GM18499 (cell line): ENCODE results near the gene DRAXIN.
"Not testable (repeated sequence)": the region's sequence is repeated elsewhere in the genome, so short reads cannot be mapped to it uniquely, and the experiment has no call there.

Source experiments
- ATAC-seq: cut with Tn5 transposase; IDR thresholded peaks from one replicate; pipeline ENCODE4 v1.9.1; 2021; ENCODE audit warnings: moderate number of reproducible peaks; ENCODE audit not compliant: insufficient read depth, unreplicated experiment

The DRAXIN gene, protein sequence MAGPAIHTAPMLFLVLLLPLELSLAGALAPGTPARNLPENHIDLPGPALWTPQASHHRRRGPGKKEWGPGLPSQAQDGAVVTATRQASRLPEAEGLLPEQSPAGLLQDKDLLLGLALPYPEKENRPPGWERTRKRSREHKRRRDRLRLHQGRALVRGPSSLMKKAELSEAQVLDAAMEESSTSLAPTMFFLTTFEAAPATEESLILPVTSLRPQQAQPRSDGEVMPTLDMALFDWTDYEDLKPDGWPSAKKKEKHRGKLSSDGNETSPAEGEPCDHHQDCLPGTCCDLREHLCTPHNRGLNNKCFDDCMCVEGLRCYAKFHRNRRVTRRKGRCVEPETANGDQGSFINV

DNA sequence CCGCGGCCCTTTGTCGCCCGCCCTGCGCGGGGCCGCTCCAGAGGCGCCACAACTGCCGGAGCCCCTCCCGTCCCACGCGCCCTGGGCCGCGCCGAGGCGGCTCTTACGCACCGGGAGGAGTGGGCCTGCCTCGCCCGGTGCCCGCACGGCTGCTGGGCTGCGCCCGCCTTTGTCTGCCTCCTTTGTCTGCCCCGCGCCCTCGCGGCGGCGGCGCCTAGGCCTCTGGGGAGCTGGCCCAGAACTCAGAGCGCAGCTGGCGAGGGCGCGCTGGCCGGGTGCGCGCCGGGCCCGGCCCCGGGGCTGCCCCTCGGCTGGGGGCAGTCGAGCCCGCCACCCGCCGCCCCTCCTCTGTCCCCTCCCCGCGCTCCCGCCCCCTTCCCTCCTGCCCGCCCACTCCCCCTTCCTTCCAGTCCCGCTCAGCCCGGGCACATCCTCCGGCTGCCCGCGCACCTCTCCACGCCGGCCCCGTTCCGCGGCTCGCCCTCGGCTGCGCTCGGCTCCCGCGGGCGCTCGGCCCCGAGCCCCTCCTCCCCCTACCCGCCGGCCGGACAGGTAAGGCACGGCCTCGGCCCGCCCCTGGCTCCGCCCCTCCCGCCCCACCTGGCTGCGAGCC, at the start of gene DRAXIN:
Gene DRAXIN (plus strand): TSS at position 409 of the 613 bp plus-strand sequence. CDS start 14,549 bp downstream, outside the sequence.
- ATAC-seq: no peak

DNA sequence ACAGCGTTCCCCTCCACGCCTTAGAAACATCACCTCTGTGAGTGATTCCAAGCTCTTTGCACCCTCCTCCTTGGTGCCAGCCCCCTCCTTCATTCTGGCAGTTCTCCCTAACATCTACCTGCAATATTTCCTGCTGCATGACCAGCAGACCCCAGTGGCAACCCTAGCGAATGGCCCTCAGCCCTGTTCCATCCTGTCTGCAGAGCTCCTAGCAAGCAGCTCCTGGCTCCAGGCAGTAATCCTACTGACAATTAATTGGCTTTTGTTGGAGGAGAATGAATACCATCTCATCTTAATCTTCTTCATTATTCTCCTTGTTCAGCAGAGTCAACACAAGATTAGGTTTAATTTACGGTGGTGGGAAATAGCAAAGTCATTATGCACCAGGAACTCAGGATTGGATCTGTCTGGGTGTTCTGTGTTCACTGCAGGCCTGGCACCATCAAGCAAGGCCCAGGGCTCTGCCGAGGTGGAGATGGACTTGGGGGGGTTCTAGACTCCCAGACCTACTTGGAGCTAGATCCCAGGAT, 49.7 kb upstream of the DRAXIN start:
- ATAC-seq: no peak

DNA sequence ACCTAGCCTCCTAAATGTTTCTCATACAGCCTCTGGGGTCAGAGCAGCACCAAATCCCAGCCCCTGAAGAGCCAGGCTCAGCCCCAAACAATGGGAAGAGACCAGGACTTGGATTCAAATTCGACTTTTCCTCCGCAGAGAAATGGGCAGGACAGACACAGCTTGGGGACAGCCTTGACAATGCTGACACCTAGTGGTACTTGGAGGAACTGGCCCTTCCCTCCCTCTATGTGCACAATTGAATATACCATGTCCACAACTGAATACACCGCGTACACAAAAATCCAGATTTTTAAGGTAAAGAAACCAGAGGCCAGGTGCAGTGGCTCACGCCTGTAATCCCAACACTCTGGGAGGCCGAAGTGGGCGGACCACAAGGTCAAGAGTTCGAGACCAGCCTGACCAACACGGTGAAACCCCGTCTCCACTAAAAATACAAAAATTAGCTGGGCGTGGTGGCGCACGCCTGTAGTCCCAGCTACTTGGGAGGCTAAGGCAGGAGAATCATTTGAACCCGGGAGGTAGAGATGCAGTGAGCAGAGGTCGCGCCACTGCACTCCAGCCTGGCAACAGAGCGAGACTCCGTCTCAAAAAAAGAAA, 49.0 kb upstream of the DRAXIN start:
- ATAC-seq: not testable (repeated sequence)

DNA sequence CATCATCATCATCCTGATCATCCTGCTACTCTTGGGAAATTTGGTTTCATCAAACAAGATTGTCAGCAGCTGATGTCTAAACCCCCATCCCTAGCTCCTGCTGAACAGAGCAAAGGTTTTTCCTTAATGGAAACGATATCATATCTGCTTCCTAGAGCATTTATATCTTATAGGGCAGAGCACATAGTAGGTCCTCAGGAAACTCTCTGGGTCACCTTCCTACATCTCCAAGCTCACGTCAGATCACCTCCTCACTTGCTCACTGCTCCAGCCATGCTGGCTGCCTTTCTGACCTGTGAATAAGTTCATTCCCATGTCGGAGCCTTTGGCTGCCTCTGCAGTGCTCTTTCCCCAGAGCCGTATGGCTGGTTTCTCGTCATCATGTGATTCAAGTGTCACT, 47.7 kb upstream of the DRAXIN start:
- no peak for ATAC-seq

DNA sequence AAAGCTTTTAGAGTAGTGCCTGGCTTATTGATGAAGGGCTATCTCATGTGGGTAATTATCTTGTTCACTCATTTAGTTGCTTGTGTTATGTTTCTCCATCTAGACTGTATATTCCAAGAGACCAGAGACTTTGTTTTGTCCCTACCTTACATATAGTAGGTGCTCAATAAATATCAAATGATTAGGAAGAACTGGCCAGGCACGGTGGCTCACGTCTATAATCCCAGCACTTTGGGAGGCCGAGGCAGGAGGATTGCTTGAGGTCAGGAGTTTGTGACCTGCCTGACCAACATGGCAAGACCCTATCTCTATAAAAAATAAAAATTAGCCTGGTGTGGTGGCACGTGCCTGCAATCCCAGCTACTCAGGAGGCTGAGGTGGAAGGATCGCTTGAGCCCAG, 46.2 kb upstream of the DRAXIN start:
- ATAC-seq: no peak

DNA sequence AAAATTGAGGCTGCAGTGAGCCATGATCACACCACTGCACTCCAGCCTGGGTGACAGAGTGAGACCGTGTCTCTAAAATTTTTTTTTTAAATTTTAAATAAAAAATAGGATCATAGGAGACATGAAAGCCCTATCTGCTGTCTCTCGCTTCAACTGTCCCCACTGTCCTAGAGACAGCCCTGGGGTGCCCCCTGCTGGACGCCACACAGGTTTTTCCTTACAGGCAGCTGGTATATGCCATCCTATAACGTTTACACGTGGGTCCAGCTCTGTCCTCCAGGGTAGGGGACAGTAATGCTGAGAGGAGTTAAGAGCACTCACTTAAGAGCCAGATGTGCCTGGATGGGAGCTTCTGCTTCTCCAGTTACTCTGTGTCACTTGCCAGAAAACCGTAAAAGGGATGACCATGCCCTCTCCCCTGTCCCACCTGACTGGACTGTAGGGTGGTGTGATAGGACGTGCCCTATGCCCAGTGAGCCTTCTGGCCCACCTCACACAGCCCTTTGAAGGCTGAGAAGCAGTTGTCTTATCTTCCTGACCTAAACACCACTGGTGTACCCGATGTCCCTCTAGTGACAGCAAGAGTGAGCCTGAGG, 45.7 kb upstream of the DRAXIN start:
- ATAC-seq: no peak

DNA sequence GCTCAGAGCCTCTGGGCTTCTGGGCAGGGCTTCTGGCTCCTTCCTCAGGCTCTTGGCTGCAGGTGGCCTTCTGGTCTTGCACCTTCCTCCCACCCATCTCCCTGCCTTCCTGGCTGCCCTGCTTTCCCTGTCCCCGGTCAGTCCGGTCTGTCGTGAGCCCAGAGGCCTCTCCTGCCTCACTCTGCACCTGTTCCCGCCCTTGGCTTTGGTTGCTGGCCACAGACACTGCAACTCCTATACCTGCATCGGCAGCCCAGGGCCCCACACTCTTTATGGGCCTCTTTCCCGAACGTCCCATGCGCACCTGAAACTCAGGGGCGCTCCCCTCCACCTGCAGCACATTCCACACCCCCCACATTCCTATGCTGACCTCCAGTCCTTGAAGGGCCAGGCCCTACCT, 45.2 kb upstream of the DRAXIN start:
- ATAC-seq: no peak

DNA sequence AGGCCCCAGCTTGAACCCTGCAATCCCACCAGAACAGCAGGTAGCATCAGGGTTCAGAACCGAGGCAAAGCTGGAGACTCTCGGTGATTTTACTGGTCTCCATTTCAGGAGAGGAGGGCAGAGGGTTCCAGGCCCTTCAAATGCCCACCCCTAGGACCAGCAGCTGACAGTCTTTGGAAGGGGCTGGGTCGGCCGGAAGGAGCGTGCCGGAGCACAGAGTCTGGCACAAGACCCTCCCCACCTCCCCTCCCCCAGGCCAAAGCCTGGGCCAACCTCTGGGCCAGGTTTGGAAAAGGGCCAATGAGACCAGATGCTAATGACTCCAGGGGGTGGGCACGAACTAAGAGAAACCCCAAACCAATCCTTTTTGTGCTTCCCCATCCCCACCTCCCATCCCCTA, 44.2 kb upstream of the DRAXIN start:
- no peak for ATAC-seq

DNA sequence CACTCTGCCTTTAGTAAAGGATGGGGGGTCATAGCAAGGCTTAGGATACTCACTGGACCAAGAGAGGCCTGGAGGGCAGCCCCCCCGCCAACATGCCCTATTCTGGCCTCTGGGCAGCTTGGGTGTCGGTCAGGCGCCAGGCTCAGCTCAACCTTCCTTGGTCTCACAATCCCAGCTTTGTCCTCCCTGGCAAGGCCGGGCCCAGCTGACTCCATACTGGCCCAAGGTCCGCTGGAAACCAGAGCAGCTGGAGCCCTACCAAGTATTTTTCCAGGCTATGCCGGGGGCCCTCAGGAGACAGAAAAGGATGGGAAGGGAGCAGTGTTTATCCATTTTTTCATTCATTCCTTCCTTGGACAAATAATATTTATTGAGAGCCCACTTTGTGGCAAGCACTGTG, 43.5 kb upstream of the DRAXIN start:
- no peak for ATAC-seq

DNA sequence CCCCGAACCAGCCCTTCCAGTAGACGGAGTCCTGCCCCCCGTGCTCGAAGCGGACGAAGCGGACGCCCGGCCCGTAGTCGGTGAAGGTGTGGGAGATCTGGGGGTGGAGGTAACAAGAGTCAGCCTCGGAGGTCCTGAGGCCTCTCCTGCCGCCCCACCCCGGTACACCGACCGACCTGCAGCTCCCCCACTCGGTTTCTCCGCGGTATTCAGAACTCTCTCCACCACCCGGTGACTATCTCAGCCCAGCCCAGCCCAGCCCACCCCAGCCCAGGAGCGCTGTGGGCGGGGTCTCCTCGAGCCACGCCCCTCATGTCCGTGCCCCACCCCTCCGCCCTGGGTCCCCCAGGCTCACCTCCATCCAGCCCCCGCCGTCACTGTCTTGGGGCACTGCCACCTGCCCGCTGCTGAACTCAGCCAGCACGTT, 42.8 kb upstream of the DRAXIN start:
- no peak for ATAC-seq

DNA sequence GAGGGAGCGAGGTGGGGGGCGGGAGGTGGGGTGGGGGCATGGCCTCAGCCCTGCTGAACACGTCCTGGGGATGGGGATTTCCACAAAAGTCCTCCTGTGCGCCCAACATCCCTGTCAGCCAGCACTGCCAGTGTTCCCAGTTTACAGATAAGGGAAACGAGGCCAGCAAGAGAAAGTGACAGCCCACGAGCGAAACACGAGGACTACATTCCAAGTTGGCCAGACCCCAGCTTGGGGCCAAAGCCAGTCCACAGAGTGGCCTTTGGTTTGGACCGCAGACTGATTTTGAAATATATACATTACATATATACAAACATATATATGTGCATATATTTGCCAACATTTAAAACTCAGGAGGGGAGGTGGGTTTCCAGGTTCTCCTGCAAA, 42.3 kb upstream of the DRAXIN start:
- no peak for ATAC-seq

DNA sequence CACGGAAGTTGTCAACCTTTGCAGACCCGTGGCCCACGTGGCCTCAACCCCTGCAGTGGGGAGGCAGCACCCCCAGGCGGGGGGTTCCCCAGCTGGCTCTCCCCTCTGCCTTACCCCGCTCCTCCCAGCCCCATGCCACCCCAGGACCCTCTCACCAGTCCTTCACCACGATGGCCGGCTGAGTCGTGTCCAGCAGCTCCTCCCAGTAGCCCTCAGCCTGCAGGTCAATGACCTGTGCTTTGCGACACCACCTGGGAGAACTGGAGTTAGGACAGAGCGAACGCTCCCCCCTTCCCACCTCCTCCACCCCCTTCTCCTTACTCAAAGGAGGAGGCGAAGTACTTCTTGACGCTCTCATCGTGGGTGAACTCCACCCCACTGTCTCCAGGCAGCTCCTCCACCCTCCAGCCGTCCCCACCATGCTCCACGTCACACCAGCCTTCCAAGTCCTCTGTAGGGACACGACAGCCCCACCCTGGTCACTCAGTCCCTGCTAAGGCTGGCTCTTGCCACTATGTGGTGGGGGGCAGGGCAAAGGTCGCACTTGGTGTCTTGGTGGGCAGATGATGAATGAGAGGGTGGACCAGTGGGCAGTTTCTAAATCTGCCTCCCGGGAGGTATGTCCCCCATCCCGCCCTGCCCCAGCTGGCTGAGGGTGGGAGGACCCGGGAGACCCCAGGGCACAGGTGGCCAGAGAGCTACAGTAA, 41.7 kb upstream of the DRAXIN start:
- ATAC-seq: no peak

DNA sequence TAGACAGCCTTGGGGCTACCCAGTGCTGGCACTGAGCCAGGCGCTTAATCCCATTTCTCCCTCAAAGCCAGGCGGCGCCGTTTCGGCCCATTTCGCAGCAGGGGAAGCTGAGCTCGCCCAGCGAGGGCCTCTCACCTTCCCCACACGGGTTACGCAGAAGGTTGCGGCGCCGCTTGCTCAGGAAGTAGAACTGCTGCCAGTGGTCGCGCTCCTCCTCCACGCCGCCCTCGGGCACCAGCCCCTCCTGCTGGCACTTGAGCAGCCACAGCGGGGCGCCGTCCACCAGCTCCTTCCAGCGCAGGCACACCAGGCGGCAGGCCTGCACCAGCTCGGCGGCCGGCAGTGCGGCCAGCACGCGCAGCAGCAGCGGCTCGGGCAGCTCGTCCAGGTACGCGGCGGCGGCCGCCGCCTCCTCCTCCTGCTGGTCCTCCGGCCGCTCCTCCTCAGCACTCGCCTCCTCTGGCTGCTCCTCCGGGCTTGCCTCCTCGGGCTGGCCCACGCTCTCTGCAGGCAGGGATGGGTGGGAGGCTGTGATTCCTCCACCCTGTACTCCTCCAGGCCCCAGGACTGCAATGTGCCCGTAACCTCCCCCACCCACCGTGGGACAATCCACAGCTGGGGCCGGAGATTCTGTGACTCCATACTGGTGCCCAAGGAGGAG, 41.0 kb upstream of the DRAXIN start:
- ATAC-seq: no peak

DNA sequence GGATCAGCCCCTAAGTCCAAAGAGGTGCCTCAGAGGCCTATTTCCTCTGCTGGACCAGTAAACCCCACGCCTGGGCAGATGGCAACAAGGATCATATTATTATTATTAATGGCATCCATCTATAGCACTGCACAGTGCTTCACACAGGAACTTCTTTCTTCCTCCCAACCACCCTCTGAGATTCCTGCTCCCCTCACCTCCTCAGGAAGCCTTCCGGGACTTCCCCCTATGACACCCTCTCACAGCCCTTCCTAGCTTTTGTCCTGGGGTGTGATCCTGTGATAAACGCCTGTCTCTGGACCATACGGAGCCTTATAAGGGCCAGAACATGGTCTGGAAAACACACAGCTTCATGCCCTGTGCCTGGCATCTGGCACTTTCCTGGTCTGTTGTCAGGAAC, 40.5 kb upstream of the DRAXIN start:
- no peak for ATAC-seq

DNA sequence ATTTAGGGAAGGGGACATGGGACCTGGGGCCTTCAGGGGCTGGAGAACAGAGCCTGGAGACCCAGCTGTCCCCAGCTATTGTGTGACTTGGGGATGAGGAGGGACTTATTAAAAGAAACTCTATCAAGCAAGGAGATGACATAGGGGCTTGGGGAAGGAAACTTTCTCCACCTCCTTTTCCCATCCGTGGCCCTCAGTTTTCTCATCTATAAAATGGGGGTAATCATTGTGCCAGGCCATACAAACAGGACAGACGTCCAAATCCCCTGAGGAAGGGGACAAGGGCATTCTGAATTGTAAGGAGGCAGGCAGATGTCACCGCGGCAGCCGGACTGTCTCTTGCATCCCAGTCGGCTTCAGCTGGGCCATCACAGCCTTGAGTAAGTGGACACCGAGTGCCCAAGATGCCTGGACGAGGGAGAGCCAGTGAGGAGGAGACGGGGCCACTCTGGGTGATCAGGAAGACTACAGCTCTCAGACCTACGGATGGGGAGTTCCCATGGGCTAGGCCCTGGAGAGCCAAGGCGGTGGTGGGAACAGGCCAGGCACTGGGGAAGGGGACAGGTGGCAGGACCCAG, 39.2 kb upstream of the DRAXIN start:
- ATAC-seq: no peak

DNA sequence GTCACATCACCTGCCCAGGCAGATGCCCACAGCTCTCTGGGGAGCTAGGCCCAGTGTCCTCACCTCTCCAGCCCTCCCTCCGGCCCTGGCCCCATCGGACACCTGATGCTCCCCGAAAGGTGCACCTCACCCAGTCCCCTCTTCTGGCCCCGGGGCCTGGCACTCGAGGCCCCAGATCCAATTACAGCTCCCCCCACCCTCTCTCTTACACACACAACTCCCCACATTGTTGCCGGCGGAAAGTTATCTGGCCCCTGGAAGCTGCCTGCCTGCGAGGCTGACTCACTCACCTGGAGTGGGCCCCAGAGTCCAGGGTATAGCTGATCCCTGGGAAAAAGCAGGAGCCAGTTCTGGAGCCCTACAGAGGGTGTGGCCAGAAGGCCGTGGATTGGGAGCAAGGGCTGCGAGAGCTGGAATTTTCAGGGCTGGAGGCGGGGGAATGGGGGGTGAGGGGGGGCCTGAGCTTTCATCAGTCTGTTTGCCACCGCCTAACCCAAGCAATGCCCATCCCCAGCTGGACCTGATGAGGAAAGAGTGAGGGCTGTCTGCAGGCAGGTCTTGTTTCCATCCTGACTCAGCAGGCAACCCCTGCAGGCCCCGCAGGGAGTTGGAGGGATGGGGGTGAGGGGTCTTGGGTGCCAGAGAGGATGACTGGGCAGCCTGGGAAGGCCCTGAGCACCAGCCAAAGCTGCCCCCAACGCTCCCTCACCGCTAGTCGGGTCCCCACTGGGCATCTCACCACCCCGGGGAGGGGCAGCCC, 38.2 kb upstream of the DRAXIN start:
- ATAC-seq: no peak

DNA sequence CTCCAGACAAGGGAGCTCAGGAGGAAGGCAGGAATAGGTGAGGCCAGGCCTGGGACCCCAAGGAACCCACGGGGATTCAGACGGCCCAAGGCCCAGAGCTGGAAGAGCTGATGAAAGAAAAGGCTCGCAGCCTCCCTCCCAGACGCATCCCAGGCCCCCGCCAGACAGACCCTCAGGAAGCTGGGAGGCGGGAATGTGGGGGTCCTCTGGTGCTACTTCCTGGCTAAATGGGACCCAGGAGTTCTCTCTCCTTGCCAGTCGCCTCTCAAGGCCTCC, 37.7 kb upstream of the DRAXIN start:
- no peak for ATAC-seq

DNA sequence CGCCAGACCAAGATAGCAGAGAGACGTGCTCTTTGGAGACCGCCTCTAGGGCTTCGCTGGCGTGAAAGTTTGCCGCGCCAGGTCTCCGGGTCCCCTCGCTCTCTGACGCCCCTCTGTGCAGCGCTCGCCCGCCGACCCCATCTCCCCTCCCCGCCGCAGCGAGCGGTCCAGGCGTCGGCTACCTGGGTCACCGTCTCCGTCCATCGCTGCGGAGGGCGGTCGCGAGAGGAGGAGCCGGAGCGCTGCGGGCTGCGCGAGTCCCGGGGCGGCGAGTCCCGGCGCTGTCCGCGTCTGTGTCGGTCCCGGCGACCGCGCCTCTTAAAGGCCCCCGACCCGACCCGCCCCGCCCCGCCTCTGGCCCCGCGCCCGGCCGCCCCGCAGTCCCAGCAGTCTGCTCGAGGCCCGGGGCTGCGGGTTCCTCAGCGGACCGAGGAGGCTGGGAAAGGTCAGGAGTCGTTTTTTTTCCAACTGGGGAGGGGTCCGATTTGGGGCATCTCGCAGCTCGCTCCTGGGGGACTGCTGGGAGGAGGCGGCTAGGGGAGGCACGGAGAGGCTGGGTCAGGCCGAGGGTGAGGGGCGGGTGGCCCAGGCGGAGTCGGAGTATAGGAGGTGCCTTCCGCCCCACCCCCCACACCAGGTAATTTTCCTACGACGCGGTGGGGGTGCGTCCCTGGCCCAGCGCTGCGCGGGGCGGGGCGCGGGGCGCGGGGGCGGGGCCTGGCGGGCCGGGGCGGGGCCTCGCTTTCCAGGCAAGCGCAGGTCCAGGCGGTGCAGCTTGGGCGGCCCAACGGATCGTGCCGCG, 37.2 kb upstream of the DRAXIN start, which contains the start of the genes FBXO2 and FBXO44:
Gene FBXO2 (minus strand): TSS at position 293 of the 802 bp plus-strand sequence. CDS start 89 bp downstream, at position 204.
Gene FBXO44 (plus strand): TSS at position 741 of the 802 bp plus-strand sequence. CDS start 959 bp downstream, outside the sequence.
- no peak for ATAC-seq
